ENCODE measurements around the gene ABCC8.

The ABCC8 gene

GRCh38 chr11:17476317-17477083 lies at the start of gene ABCC8:
TSS of gene ABCC8 (minus strand) at chr11:17476845. CDS start at chr11:17476776, 69 bp downstream.
- peaks cover 65% of the 10 kb centered on the region for H3K27me3 ChIP-seq
- no peak within 1 kb of the TSS for H3K27ac ChIP-seq
- H3K4me2 ChIP-seq = peak within 1 kb of the TSS; percentile 48
- no peaks in the 10 kb centered on the region for H3K36me3 ChIP-seq
- peaks cover 6% of the 10 kb centered on the region; the same call in 1 of the 2 replicates for H3K4me1 ChIP-seq
- peak within 1 kb of the TSS; percentile 50 for H3K4me3 ChIP-seq
- TF ChIP-seq Cebpa-rat (IDR thresholded peaks at IDR 0.05) = no peak
- no peaks in the 10 kb centered on the region for H3K9me3 ChIP-seq
- peaks cover 9% of the 10 kb centered on the region; the same call in 1 of the 2 replicates for H4K20me1 ChIP-seq
- H3K9ac ChIP-seq = no peak within 1 kb of the TSS

GRCh38 chr11:17526326-17526725 lies 49.7 kb upstream of the ABCC8 start:
- Histone ChIP-seq H4K20me1 (no peaks in the 10 kb centered on the region), H3K9ac (no peak overlapping the region), H3K36me3 (no peaks in the 10 kb centered on the region), H3K27ac (no peak overlapping the region), H3K4me1 (peaks cover 9% of the 10 kb centered on the region), H3K4me3 (no peak overlapping the region), H3K4me2 (no peak overlapping the region), H3K9me3 (no peaks in the 10 kb centered on the region), H3K27me3 (no peaks in the 10 kb centered on the region)
- TF ChIP-seq Cebpa-rat (IDR thresholded peaks at IDR 0.05) = no peak

DNA sequence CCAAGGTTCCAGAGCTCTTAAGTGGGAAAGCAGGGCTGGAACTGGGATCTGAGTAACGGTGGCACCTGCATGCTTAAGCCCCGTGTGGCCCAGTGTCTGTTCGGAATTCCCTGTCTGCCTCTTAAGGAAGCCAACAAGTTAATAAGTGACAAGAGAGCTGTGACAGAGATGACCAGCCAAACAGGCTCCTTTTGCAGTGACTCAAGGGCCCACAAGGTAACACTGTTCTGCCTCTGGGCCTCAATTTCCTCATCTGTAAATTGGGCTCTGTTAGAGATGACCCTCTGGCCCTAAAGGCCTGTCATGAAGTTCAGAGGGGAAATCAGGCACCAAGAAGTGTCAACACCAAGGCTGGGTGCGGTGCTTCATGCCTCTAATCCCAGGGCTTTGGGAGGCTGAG lies 48.9 kb upstream of the ABCC8 start:
- Histone ChIP-seq H3K36me3 (no peaks in the 10 kb centered on the region), H4K20me1 (no peaks in the 10 kb centered on the region), H3K27ac (no peak overlapping the region), H3K4me3 (no peak overlapping the region), H3K9me3 (no peaks in the 10 kb centered on the region), H3K4me2 (no peak overlapping the region), H3K27me3 (no peaks in the 10 kb centered on the region), H3K4me1 (peaks cover 9% of the 10 kb centered on the region), H3K9ac (no peak overlapping the region)
- TF ChIP-seq Cebpa-rat (IDR thresholded peaks at IDR 0.05) = no peak

DNA sequence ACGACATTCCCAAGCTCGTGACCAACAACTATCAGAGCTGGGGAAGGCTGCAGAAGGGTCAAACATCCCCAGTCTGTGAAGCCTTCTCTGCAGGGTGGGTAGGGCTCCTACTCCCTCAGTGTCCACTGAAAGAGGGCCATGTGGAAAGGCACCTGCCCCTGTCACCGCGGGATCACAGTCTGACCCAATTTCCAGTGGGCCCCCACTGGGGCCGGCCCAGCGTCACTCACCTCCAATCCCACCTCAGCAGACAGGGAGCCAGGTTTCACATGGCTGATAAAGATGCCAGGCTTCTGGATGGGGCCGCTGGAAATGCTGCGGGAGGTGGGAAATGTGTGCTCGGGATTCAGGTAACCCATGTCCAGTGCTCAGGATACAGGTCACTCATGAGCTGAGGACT lies 47.6 kb upstream of the ABCC8 start:
- Histone ChIP-seq H3K27me3 (no peaks in the 10 kb centered on the region), H3K9me3 (no peaks in the 10 kb centered on the region), H3K4me2 (no peak overlapping the region), H3K4me1 (peaks cover 9% of the 10 kb centered on the region), H4K20me1 (no peaks in the 10 kb centered on the region), H3K27ac (no peak overlapping the region), H3K36me3 (no peaks in the 10 kb centered on the region), H3K4me3 (no peak overlapping the region), H3K9ac (no peak overlapping the region)
- TF ChIP-seq Cebpa-rat (IDR thresholded peaks at IDR 0.05) = no peak

DNA sequence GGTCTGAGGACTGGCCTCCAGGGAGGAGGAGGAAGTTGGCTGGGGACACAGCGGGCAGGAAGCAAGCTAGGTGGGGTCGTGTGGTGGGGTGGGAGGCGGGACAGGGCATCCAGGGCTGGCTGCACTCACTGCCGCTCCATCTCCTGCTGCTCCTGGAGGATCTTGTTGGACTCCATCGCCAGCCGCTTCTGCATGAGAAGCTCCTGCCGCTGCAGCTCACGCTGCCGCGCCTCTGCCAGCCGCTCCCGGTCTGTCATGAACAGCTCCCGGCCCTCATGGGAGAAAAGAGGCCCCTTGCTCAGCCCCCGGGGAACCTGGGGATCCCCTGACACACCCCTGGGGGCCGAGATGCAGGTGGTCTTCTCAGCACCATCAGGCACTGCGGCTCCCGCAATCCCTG lies 46.0 kb upstream of the ABCC8 start:
- Histone ChIP-seq H4K20me1 (no peaks in the 10 kb centered on the region), H3K36me3 (no peaks in the 10 kb centered on the region), H3K27ac (no peak overlapping the region; the same call in 1 of the 2 replicates), H3K4me2 (peak overlapping the region; percentile 30), H3K9ac (0 out of 2 replicates have a peak overlapping the region, but pooled peaks have one; percentile 10), H3K9me3 (no peaks in the 10 kb centered on the region), H3K27me3 (no peaks in the 10 kb centered on the region), H3K4me3 (no peak overlapping the region), H3K4me1 (peaks cover 9% of the 10 kb centered on the region)
- TF ChIP-seq Cebpa-rat (IDR thresholded peaks at IDR 0.05) = no peak

GRCh38 chr11:17521106-17521900 lies 44.7 kb upstream of the ABCC8 start:
- Histone ChIP-seq H3K4me1 (peaks cover 9% of the 10 kb centered on the region), H3K9ac (no peak overlapping the region), H3K9me3 (no peaks in the 10 kb centered on the region), H4K20me1 (no peaks in the 10 kb centered on the region), H3K4me2 (no peak overlapping the region), H3K27me3 (no peaks in the 10 kb centered on the region), H3K36me3 (no peaks in the 10 kb centered on the region), H3K4me3 (no peak overlapping the region), H3K27ac (no peak overlapping the region)
- no peak for TF ChIP-seq Cebpa-rat (IDR thresholded peaks at IDR 0.05)

DNA sequence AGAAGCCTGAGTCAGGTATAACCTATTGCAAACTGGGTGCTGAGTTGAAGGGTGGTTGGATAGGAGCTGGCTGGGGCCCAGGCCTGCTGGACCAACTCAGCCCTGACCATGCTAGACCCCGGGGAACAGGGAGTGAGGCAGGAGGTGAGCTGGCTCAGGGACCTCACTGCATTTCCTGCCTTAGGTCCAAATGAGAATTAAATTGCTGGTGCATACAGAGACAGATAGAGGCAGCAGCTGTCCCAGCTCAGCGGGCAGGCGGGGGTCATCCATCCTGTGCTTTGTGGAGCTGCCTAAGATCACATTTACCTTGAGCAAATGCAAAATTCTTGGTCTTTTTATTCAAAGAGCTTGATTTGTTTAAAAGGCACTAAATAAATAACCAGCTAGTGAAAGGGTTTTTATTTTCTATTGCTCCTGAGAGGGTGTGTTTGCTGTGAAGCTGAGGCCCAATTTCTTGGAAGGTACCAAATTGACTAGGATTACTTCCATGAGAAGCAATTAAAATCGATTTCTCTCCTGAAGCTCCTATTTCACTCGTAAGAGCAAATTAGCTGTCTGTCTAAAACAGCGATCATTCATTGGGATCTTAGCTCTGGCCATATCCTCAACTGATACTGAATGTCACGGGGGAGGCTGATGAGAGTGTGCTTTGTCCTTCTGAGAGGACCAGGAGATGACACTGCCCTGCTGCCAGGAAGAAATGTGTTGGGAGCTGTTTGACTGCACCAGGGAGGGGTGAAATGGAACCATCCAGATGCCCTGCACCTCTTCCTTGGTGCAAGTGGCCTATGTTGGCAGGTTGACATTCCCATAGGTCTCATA lies 42.6 kb upstream of the ABCC8 start:
- H3K4me1 ChIP-seq = peaks cover 9% of the 10 kb centered on the region
- H3K4me2 ChIP-seq = no peak overlapping the region
- no peak overlapping the region for H3K27ac ChIP-seq
- no peak overlapping the region for H3K9ac ChIP-seq
- H4K20me1 ChIP-seq = no peaks in the 10 kb centered on the region
- no peak overlapping the region for H3K4me3 ChIP-seq
- no peaks in the 10 kb centered on the region for H3K36me3 ChIP-seq
- H3K27me3 ChIP-seq = no peaks in the 10 kb centered on the region
- TF ChIP-seq Cebpa-rat (IDR thresholded peaks at IDR 0.05) = no peak
- H3K9me3 ChIP-seq = no peaks in the 10 kb centered on the region

DNA sequence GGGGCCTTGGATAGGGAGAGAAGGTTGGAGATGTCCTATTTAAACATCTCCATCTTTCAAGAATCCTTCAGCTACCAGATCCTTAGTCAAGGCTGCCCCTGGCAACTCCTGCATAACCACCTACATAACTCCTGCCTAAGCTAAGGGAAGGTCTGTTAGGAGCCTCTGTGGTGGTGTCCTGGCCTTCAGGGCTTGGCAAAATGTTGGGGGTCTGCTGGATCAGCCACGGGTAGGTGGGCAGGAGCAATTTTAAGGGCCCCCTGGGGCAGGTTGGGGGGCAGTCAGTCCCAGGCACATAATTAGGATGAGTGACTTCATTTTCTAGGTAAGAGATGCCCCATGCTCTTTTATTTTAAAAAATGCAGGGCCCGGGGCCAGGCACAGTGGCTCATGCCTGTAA lies 41.7 kb upstream of the ABCC8 start:
- Histone ChIP-seq H3K4me1 (peaks cover 9% of the 10 kb centered on the region), H3K27me3 (no peaks in the 10 kb centered on the region), H3K36me3 (no peaks in the 10 kb centered on the region), H4K20me1 (no peaks in the 10 kb centered on the region), H3K9me3 (no peaks in the 10 kb centered on the region), H3K4me2 (no peak overlapping the region), H3K27ac (no peak overlapping the region), H3K4me3 (no peak overlapping the region), H3K9ac (no peak overlapping the region)
- no peak for TF ChIP-seq Cebpa-rat (IDR thresholded peaks at IDR 0.05)

DNA sequence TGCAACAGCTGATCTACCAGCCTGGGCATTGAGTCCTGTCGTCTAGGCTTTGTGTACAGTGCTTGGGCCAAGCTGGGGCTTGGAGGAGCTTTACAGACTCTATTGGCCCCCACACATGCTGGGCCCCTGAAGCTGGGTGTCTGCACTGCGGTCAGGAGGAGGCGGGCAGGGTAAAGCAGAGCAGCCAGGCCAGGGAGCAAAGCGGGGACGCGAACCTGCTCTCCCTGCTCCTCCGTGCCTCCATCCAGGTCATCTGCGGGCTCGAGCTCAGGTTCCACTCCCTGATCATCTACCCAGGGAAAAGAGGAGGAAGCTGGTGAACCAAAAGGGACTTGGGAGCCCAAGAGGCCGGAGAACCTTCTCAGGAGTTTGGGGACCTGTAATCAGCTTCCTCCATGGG lies 40.5 kb upstream of the ABCC8 start:
- Histone ChIP-seq H3K9ac (no peak overlapping the region), H3K4me1 (no peaks in the 10 kb centered on the region), H3K27me3 (no peaks in the 10 kb centered on the region), H3K4me3 (no peak overlapping the region), H4K20me1 (no peaks in the 10 kb centered on the region), H3K4me2 (no peak overlapping the region), H3K9me3 (no peaks in the 10 kb centered on the region), H3K27ac (no peak overlapping the region), H3K36me3 (no peaks in the 10 kb centered on the region)
- TF ChIP-seq Cebpa-rat (IDR thresholded peaks at IDR 0.05) = no peak
